Choroid plexus epithelial cell (primary cell): ENCODE measurements around the gene GGT1.

Experiments used
- DNase-seq: peaks from one replicate; pipeline ENCODE4 v3.0.0-alpha.2; 2010; ENCODE audit warnings: low read depth
- H3K4me3 ChIP-seq: 2 replicates; pipeline ENCODE4 v1.5.1; 2011; ENCODE audit warnings: low read depth, mild to moderate bottlenecking, control low read depth, low read length, moderate library complexity
- CTCF ChIP-seq: conservative IDR thresholded peaks from 2 replicates; pipeline ENCODE4 v1.5.1; 2011; ENCODE audit warnings: low read depth, mild to moderate bottlenecking, control low read depth, inconsistent platforms, low read length, moderate library complexity

GGT1 gene

DNA sequence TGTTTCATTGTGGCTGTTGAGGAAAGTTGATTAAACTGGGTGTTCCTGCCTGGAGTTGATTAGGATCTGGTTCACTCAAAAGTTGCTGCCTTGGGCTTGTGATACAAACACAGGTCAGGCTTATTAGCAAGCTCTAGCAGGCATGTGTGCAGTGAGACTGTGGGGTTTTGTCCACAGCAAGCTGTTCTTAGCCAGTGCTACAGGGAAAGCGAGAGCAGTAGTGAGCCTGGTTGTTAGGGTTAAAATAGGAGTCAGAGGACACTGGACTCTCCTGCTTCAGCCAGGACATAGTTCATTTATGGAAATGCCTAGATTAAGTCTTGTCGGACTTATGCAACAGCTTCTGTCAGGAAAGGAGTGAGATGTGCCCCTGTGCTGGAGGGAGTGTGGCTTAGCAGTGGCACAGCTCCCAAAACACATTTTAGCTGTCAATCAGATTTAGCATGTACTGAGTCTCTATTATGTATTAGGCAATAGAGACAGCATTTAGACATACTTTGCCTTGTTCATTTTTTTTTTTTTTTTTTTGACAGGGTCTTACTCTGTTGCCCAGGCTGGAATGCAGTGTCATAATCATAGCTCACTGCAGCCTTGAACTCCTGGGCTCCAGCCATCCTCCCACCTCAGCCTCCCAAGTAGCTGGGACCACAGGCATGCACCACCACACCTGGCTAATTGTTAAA, 38.5 kb upstream of the GGT1 start:
- H3K4me3 ChIP-seq: no peak overlapping the region
- TF ChIP-seq CTCF: no peak
- DNase-seq: peak; percentile 35

DNA sequence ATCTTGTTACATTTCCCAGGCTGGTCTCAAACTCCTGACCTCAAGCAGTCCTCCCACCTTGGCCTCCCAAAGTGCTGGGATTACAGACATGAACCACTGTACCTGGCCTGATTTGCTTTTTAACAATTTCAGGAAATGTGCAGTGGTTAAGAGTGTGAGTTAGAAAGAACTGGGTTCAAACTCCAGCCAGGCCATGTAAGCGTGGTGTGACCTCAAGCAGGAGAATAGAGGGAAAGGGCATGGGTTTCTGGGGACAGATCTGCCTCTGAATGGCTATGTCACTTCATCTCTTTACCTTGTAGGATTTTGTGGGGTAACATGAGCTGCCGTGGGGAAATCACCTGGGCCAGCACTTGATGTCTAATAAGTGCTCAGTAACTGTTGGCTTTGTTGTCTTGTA, 37.9 kb upstream of the GGT1 start:
- no peak overlapping the region for H3K4me3 ChIP-seq
- no peak for TF ChIP-seq CTCF
- DNase-seq: no peak

DNA sequence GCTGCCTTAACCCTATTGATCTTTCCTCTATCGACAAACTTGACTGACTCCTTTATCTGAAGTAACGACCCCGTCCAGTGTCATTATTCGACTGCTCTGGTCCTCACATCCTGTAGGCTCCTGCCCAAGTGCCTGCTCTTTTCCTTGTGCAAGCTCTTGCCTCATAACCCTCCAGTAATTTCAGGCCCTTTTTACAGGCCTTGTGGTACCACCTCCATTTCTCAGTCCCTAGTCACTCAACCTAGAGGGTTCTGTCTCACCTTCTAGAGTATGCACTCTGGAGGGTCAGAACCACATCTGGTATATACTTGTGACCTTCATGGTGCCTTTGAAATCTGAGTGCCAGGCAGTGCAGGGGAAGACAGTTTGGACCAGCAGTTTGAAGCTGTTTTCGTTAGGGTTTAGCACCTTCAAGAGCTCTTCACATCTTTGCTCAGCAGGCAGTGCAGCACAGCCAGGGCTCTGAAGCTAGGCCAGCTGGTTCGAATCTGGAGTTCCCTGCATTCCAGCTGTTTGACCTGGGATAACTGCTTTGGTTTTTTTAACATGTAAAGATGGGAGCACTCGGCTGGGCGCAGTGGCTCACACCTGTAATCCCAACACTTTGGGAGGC, 36.0 kb upstream of the GGT1 start:
- peak; percentile 46 for DNase-seq
- H3K4me3 ChIP-seq: no peak overlapping the region
- TF ChIP-seq CTCF: no peak

DNA sequence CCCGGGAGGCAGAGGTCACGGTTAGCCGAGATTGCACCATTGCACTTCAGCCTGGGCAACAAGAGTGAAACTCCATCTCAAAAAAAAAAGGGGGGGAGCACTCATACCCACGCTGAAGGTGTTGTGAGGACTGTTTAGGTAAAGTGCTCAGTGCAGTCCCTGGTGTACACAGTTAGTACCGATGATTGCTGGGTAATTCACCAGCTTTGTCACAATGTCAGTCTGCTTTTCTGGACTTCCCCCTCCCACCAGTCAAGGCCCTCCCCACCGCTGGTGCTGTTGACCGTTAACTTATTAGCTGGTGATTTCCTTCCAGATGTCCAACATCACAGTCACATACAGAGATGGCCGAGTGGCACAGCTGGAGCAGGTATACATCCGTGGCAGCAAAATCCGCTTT, 35.3 kb upstream of the GGT1 start:
- H3K4me3 ChIP-seq: no peak overlapping the region
- no peak for TF ChIP-seq CTCF
- no peak for DNase-seq

GRCh38 chr22:24571266-24571665, 31.7 kb upstream of the GGT1 start:
- no peak for DNase-seq
- H3K4me3 ChIP-seq: no peak overlapping the region
- TF ChIP-seq CTCF: no peak

- TF ChIP-seq CTCF: no peak
Measured at GRCh38 chr22:24576778-24577177, 26.2 kb upstream of the GGT1 start.

More at GRCh38 chr22:24576778-24577177, 26.2 kb upstream of the GGT1 start:
- no peak overlapping the region for H3K4me3 ChIP-seq
- DNase-seq: no peak
